Neural progenitor cell (in vitro differentiated cells): ENCODE measurements around the gene HM13.
"Not testable (repeated sequence)": the region's sequence is repeated elsewhere in the genome, so short reads cannot be mapped to it uniquely, and the experiment has no call there.

ENCODE experiments used
- CTCF ChIP-seq: fragments of 200-600 bp; sonication (generic); IDR thresholded peaks from 2 replicates; pipeline ENCODE4 v1.5.1; 2017; ENCODE audit warnings: antibody characterized with exemption, mild to moderate bottlenecking
- EZH2 ChIP-seq: fragments of 200-600 bp; sonication (generic); IDR thresholded peaks from 2 replicates; pipeline ENCODE4 v1.6.1; 2017; ENCODE audit warnings: antibody characterized with exemption, mild to moderate bottlenecking, moderate library complexity

GRCh38 chr20:31574986-31575385 is 60.7 kb downstream of the HM13 start:
- not testable (repeated sequence) for TF ChIP-seq CTCF, EZH2
